AG04450 (cell line): ENCODE measurements around the gene UNC5CL. TPM values are rescaled to one million over a fixed set of nuclear protein-coding genes. Genes with fewer than 3 reads are reported as not detected.

Experiments used
- CTCF ChIA-PET: fragments of 300-600, 350-600 bp; formaldehyde crosslinking; extraction: SDS; loops from one replicate; lab custom pipeline; 2022; ENCODE audit warnings: antibody characterized with exemption, inconsistent platforms; lab: Charles Lee
- POLR2A ChIA-PET: fragments of 350-600 bp; formaldehyde crosslinking; extraction: SDS; loops from one replicate; lab custom pipeline; 2021; ENCODE audit warnings: antibody characterized with exemption, inconsistent platforms; lab: Yijun Ruan, JAX
- DNase-seq: peaks from one replicate; pipeline ENCODE4 v3.0.0-alpha.2; 2011; ENCODE audit warnings: low read depth, low spot score
- H3K27ac ChIP-seq: one replicate; pipeline ENCODE4 v1.5.1; 2012; ENCODE audit warnings: low read depth, low read length, control low read depth
- H3K27me3 ChIP-seq: one replicate; pipeline ENCODE4 v1.6.0; 2012; ENCODE audit warnings: low read length; ENCODE audit not compliant: control insufficient read depth, insufficient read depth
- H3K4me3 ChIP-seq: 2 replicates; pipeline ENCODE4 v1.5.1; 2011; ENCODE audit warnings: mild to moderate bottlenecking, low read depth, low read length, control low read depth
- H3K9me3 ChIP-seq: 2 replicates; pipeline ENCODE4 v1.5.1; 2012; ENCODE audit warnings: low read length; ENCODE audit not compliant: control insufficient read depth, insufficient read depth
- CTCF ChIP-seq: IDR thresholded peaks from 2 replicates; pipeline ENCODE4 v1.5.1; 2011; ENCODE audit warnings: low read depth, low read length, control low read depth, inconsistent platforms
- polyA plus RNA-seq: library from polyadenylated mRNA; depleted of rRNA; stranded (reverse); fragments of >200 nt; gene quantifications from 2 replicates; pipeline ENCODE4 v1.2.3, GENCODE V29; 2011

UNC5CL gene
- polyA plus RNA-seq, 1 experiment, result 0.02 TPM

DNA sequence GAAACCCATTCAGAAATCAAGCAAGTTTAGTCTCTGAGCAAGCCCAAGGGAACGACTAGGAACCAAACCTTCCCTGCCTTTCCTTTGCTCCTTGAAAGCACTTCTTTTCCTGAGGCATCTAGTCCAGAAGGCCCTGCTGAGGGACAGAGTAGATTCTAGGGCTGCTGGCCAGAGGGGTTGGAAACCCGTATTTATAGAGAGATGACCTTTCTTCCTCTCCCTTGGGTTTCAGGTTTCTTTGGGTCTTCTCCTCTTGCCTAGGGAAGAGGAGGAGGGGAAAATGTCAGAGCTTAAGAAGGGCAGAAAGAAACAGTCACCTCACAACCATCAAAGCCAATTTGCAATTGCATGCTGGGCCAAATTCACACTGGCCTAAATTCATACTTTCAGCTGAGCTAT lies 19.8 kb upstream of the UNC5CL start:
- DNase-seq, result no peak
- Histone ChIP-seq H3K27me3 (peaks cover 2% of the 10 kb centered on the region), H3K27ac (no peak overlapping the region), H3K9me3 (no peaks in the 10 kb centered on the region), H3K4me3 (no peak overlapping the region)
- ChIA-PET POLR2A (no interaction called here), CTCF (interaction anchor here (0.6 to 1.9 kb wide), 5 partner anchors 9 to 31 kb away, joined by 3 to 10 read pairs (median 4); no protein-coding TSS in a partner anchor)
- TF ChIP-seq CTCF, result no peak

DNA sequence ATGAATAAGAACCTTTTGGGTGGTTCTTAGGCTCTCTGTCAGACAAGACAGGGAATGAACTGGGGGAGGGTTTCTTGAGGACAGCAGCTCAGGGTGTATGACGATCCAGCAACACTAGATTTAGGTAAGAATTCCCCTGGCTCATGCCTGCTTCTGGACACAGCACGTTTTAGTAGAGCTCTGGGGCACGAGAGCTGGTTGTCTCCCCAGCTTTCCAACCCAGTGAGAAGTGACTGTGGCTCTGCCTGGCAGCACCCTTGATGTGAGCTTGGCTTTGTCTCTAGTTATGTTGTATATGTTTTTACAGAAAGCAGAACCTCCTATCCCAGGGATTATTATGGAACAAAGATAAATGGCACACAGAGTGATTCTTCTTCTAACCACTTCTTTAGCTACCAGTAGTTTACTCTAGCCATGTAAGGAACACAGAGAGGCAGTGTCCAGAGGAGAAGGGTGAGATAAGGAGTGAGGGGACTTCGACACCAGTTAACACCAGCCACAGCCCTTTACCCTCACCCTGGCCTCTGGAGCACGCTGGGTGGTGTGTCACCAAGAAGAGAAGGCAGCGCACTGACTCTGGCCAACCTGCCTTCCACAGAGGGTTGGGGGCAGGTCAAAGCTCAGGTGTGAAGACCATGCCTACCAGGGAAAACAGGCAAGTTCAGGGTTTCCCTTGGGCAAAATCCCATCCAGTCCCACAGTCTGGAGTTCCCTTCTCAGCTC lies 17.9 kb upstream of the UNC5CL start:
- peaks cover 4% of the 10 kb centered on the region for H3K27me3 ChIP-seq
- H3K4me3 ChIP-seq, result no peak overlapping the region
- no peak for DNase-seq
- POLR2A ChIA-PET, result no interaction called here
- H3K27ac ChIP-seq, result no peak overlapping the region
- no peaks in the 10 kb centered on the region for H3K9me3 ChIP-seq
- TF ChIP-seq CTCF, result no peak
- CTCF ChIA-PET, result interaction anchor here (1.6 to 4.3 kb wide), 3 partner anchors 9 to 163 kb away, joined by 3 to 26 read pairs (median 7); no protein-coding TSS in a partner anchor

GRCh38 chr6:41055149-41055548 lies 16.1 kb upstream of the UNC5CL start:
- ChIA-PET CTCF (interaction anchor here (1.1 to 4.3 kb wide), 3 partner anchors 16 to 161 kb away, joined by 5 to 26 read pairs (median 7); no protein-coding TSS in a partner anchor), POLR2A (no interaction called here)
- Histone ChIP-seq H3K4me3 (no peak overlapping the region), H3K27ac (no peak overlapping the region), H3K27me3 (peaks cover 4% of the 10 kb centered on the region), H3K9me3 (no peaks in the 10 kb centered on the region)
- no peak for DNase-seq
- no peak for TF ChIP-seq CTCF

DNA sequence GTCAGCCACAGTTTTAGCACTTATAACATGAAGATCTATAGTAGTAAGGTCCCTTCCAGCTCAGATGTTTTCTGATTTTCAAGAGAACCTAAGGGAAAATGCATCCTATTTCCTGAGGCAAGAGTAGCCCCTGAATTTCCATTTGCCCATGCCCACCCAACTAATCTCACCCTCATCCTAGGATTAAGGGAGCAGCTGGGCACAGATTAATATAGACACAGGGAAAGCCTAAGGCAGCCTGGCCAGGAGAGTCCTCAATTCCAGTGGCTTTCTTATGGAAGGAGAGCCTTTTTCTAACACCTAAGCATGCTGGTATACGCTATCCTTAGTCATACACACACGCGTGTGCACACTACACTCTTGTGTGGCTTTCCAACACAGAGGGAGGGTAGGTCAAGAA lies 15.5 kb upstream of the UNC5CL start:
- ChIA-PET POLR2A (no interaction called here), CTCF (interaction anchor here (0.5 to 4.3 kb wide), 2 partner anchors 26 to 72 kb away, joined by 3 to 26 read pairs; no protein-coding TSS in a partner anchor)
- Histone ChIP-seq H3K27me3 (peaks cover 4% of the 10 kb centered on the region), H3K9me3 (no peaks in the 10 kb centered on the region), H3K4me3 (no peak overlapping the region), H3K27ac (no peak overlapping the region)
- no peak for DNase-seq
- TF ChIP-seq CTCF, result no peak

GRCh38 chr6:41053041-41053440 lies 14.0 kb upstream of the UNC5CL start, which contains the start of gene APOBEC2:
TSS of gene APOBEC2 (plus strand) at chr6:41053202. CDS start at chr6:41053348, 146 bp downstream.
- CTCF ChIA-PET, result interaction anchor here (1.0 to 1.3 kb wide), 2 partner anchors 14 to 15 kb away, joined by 3 to 5 read pairs; partner anchors contain the start of gene UNC5CL
- Histone ChIP-seq H3K4me3 (no peak within 1 kb of the TSS), H3K27me3 (peaks cover 4% of the 10 kb centered on the region), H3K27ac (no peak within 1 kb of the TSS), H3K9me3 (no peaks in the 10 kb centered on the region)
- POLR2A ChIA-PET, result no interaction called here
- no peak for DNase-seq
- no peak for TF ChIP-seq CTCF
